GM21526 (cell line): ENCODE measurements around the gene MANF.
"Not testable (repeated sequence)": the region's sequence is repeated elsewhere in the genome, so short reads cannot be mapped to it uniquely, and the experiment has no call there.

ENCODE experiments used
- ATAC-seq: cut with Tn5 transposase; IDR thresholded peaks from one replicate; pipeline ENCODE4 v1.9.1; 2021; ENCODE audit warnings: moderate library complexity; ENCODE audit not compliant: unreplicated experiment, low FRiP score

MANF gene

DNA sequence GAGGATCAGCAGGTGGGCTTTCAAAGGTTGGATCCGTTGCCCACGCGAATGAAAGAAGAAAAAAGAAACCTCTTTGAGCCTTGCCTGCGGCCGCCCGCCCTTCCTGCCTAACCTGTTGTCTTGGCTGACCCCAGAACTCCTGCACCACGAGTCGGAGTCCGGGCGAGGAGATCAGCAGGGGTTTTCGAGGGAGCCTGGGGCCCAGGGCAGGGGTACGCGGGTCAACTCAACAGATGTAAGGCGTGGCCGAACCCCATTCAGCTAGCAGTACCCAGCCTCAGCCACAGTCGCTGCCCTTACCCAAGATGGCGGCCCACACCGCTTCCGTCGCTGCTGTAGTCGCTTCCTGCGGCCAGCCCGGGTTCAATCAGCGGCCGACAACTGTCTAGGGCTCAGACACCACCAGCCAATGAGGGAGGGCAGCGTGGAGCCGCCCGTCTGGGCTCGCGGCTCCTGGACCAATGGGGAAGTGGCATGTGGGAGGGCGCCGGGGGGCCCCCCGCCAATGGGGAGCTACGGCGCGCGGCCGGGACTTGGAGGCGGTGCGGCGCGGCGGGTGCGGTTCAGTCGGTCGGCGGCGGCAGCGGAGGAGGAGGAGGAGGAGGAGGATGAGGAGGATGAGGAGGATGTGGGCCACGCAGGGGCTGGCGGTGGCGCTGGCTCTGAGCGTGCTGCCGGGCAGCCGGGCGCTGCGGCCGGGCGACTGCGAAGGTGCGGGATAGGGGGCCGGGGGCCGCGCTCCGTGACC, at the start of gene MANF:
Gene MANF (plus strand): TSS at position 566 of the 748 bp plus-strand sequence. CDS start 52 bp downstream, at position 618.
- peak; percentile 89 for ATAC-seq

DNA sequence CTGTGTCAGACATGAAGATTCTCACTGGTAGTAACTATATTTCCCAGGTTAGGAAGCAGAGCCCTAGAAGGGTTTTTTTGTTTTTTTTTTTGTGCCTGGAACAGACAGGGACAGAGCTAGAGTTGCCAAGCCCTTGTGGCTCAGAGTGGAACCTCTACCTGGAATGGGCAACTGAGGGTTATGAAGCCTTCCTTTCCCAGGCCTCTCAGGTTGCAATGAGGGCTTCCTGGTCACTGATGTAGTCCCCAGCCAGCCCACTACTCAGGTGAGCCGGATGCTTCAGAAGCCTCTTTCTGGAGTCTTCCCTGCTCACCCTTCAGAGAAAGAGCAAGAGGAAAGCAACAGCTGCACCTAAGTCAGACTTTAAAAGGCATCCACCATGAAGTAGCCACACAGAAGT, 48.8 kb upstream of the MANF start:
- no peak for ATAC-seq

DNA sequence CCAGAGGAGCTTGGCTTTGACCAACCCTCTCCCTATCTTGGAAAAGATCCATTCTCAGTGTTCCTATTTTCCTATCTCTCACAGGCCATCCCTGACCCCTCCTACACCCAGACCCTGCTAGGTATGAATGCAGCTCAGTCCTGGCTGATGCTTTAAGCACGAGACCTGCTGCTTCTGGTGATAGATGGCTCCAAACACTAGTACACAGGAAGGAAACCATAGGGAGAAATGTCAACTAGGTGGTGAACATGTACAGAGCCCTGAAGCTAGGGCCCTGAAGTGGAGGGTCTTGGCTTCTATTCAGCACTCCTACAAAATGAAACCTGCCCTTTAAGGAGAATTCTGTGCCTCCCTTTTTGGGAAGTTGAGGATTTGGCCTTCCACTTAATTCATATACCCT, 47.4 kb upstream of the MANF start:
- ATAC-seq: no peak

DNA sequence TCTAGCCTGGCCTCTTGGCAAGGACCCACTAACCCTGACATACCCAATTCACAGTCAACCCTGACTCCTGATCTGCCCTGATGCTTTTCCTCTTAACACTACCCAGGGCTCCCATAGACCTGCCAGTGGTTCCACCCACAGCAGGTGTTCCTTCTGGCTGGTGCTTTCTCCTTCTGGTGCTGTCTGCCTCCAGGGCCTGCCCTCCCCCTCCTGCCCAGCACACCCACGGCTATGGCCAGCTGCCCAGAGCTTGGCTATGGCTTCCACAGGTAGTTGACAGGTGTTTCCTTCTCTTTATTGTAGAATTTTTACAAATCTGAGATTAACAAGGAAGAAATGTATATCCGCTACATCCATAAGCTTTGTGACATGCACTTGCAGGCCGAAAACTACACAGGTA, 46.5 kb upstream of the MANF start:
- ATAC-seq: no peak

DNA sequence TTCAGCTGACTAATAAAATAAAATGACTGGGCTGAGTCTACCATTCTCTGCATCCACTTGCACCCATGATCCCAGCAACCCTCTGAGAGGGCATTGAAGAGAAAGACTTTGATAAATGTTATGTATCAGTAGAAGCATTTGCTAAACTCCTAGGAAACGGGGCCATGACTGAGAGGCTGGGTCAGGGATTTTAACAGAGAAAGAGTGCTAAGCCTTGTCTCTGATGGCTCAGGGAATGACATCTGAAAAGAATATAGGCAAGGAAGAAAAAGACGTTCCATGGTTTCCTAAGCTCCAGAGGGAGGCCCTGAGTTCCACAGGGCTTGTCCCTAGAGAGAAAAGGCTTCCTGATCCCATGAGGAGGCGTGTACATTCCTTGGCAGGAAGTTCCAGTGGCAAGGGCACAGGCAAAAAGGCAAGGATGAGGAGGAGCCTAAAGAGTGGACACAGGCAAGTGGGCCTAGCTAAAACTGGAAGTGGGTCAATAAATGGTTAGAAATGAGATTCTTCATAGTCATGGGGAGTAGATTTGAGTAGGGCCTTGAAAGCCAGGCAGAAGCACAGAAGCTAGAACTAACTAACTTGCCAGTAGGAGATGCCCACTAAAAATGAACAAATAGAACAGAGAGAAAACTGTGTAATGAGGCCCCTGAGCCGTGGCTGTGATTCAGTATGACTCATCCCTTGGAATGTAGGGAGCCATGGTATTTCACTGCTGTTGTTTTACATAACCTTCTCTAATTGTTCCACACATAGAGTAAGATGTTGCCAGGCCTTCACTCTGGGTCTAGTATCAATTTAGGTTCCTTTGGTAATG, 44.9 kb upstream of the MANF start:
- no peak for ATAC-seq

DNA sequence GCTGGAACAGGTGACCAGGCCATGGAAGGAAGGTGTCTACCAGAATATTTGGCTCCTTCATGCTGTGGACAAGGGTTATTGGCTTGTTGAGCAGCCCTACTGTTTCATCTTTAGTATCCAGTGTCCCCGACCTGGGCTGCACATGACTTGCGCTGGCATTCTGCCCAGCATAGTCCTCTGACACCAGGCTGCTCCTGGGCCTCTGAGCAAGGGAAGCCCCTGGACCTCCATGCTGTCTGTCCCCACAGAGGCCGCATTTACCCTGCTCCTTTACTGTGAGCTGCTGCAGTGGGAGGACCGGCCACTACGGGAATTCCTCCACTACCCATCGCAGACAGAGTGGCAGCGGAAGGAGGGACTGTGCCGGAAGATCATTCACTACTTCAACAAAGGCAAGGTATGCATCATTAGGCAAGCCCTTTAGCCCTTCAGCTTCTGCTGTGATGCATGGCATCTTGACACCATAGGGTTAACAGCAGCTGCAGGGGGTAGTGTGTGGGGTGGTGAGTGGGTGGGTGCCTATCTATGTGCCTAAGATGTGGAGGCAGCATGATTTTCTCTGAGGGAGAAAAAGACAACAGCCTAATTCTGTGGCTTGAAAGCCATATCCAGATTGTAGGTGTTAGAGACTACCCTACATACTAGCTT, 44.0 kb upstream of the MANF start:
- ATAC-seq: no peak

DNA sequence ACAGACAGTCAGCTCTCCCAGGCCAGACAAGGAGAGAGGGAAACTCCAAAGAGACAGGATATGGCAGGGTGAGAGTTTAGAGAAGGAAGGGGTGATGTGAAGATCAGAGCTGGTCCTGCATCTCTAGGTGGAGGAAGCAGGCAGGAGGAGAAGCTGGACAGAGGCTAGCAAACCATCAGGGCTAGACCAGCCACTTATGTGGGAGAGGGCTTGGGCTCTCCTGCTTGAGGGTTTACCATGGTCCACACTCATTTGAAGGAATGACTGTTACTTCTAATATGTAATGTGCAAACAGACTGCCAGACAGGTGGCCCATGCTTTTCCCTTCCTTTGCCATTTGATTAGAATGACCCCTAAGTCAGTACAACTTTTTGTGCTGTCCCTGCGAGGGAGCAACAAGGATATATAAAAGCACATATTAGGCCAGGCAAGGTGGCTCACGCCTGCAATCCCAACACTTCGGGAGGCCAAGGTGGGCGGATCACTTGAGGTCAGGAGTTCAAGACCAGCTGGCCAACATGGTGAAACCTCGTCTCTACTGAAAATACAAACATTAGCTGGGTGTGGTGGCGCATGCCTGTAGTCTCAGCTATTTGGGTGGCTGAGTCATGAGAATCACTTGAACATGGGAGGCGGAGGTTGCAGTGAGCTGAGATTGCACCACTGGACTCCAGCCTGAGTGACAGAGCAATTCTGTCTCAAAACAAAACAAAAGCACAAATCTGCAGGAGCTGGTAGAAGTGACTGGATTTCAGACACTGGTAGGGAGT, 41.0 kb upstream of the MANF start:
- ATAC-seq: no peak

DNA sequence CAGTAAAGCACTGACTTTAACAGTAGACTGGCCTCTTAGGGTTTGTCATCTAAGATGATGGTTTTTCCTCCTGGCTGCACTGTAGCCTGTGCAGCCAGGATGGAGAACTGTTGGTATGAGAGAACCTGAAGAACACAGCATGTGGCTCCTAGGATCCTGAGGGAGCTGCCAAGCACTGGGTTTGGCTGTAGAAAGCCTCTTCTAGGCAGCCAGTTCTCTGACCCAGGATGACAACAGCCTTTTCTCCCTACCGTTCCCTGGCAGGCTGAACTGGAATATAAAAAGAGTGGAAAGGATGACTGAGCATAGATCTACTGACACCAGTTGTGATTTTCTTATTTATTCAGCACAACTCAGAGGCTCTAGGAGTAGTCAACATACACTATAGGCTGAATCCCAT, 34.3 kb upstream of the MANF start:
- ATAC-seq: no peak

DNA sequence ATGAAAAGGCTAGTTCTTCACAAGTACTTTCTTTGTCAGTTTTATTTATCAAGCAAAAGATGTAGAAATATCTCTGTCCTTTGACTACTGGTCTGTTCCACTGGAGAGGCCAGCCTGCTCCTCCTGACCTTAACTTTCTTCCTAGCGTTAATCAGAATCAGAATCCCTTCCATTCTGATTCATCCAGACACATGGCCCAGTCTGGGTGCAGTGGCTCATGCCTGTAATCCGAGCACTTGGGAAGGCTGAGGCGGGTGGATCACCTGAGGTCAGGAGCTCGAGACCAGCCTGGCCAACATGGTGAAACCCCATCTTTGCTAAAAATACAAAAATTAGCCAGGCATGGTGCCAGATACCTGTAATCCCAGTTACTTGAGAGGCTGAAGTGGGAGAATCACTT, 32.0 kb upstream of the MANF start:
- no peak for ATAC-seq

DNA sequence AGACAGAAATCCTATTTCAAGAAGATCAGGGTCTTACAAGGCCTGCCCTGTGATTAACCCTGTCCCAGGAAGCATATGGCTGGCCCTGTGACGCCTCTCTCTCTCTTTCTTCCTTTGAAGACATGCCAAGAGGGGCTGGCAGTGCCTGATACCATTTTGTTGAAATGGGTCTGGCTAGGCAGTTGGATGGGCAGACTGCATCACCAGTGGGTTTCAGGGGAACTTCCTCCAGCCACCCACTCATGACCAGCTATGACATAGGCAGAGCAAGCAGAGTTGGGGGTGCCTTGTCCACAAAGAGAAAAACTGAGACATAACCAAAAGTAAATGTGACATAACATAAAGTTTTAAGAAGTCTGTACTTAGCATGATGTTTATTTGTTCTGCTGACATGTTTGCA, 31.4 kb upstream of the MANF start:
- no peak for ATAC-seq

DNA sequence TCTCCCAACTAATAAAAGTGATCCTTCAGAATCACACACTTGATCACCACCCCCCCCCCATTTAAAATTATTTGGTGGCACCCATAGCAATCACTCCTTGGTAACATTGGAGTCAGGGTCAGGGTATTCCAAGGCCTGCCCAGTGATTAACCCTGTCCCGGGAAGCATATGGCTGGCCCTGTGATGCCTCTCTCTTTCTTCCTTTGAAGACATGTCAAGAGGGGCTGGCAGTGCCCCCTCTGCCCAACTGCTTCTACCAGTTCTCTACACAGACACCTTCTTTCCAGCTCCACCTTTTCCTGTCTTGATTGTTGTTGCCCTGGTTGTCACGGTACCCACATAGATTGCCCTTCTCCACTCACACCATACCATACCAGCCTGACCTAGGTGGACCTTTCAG, 30.9 kb upstream of the MANF start:
- no peak for ATAC-seq

DNA sequence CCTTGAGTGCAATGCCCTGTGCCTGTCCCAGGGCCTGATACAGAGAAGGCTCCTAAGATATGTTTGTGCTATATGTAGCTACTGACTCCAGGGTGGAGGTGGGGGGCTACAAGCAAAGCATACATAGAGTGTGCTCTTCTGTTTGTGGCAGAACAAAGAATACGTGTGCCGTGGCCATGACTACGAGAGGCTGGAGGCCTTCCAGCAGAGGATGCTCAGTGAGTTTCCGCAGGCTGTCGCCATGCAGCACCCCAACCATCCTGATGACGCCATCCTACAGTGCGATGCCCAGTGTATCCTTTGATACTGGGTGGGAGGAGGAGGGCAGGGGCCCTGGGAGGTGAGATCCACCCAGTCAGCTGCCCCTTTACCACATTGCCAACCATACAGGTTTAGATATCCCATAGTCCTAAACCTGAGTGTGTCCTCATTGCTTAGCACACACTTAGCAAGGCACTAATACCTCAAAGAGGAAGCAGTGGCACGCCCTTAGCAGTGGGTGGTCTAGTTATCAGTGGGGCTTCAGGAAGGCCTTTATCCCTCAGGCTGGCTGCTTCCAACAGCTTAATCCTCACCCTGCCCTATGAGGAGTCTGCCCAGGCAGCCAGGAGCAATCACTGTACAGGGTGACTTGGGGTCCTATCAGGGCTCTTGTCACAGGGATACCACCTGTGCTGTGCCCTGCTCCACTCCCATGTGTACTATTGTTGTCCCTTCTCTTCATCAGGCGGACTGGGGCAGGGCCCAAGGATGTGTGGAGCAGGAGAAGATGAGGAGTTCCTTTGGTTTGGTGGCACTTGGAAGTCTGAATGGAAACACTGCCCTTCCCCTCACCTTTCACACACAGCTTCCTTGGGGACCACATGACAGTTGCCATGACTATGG, 30.1 kb upstream of the MANF start:
- ATAC-seq: no peak

DNA sequence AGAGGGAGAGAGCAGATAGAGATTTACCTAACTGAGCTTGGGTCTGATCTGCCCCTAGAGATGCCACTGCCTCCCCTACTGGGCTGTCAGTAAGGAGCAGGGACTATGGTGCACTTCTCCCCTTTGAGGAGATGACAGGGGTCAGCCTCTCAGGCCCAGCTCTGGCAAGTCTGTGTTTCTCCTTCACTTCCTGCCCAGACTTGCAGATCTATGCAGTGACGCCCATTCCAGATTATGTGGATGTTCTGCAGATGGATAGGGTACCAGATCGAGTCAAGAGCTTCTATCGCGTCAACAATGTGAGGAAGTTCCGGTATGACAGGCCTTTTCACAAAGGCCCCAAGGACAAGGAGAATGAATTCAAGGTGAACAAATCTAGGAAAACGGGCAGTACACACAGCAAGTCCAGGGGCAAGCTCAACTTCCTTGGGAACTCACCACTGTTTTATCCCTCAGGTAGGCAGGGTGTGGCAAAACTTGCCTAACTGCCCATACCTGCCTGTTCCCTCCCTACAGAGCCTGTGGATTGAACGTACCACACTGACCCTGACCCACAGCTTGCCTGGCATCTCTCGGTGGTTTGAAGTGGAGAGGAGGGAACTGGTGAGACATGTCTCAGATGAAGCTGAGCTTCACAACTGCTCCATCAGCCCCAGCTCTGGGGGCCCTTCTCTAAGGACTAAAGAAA, 29.1 kb upstream of the MANF start:
- ATAC-seq: no peak

DNA sequence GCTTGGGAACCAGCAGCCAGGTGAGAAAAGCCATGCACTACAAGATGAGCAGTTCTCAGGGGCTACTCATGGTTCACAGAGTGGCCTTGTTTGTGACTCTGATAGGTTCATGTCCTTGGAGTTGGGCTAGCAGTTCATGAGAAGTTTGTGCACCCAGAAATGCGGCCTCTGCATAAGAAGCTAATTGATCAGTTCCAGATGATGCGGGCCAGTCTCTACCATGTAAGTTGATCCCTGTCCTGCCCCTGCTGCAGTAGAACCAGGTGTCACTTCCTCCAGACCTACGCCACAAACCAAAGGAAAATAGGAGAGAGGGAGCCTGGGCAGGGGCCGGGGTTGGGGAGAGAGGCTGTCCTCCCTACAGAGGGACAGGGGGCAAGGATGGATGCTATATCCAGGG, 27.2 kb upstream of the MANF start:
- no peak for ATAC-seq

DNA sequence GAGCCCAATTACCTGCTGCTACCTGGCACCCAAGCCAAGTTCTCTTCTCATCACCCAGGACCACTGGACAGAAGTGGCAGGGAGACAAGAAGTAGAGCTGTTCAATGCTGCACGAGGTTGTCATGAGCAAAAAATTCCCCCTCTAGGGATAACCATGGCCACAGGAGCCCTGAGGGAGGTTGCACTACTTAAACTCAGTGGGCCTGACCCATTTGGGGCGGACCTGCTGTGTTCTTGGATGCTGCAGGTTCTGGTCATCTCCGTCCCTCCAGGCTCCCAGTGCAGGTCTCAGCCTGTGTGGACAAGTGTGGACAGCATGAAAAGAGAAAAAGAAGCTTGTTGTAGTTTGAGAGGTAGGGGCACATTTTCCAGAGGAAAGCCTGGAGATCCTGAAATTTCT, 26.1 kb upstream of the MANF start:
- ATAC-seq: no peak

DNA sequence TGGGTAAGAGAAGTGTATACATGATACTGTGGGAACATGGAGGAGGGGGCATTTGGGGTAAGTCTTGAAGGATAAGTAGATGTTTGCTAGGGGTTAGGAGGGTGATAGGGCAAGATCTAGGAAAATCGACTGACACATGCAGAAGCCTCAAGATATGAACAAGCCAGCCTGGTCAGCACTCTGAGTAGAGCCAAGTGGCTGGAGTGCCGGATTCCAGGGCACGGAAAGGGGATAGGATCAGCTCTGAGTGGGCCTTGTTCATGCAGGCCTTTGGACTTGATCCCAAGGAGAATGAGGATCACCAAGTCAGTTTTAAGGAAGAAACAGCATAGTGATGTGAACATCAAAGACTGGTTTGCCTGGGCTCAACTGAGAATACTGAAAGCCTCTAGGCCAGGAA, 24.3 kb upstream of the MANF start:
- ATAC-seq: no peak

DNA sequence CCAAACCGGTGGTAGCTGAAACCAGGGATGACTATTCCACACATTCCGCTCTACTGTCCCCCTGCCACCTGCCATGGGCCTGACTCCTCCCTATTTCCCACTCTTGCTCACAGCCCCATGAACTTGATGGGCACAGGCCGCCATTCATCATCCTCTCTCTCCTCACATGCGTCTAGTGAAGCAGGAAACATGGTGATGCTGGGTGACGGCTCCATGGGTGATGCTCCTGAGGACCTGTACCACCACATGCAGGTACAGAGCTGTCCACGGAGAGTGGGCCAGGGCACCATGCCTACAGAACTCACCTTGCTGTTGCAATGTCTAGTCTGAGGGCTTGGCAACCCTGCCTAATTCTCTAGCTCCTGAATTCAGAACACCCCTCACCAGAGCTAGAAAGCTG, 23.3 kb upstream of the MANF start:
- ATAC-seq: no peak

DNA sequence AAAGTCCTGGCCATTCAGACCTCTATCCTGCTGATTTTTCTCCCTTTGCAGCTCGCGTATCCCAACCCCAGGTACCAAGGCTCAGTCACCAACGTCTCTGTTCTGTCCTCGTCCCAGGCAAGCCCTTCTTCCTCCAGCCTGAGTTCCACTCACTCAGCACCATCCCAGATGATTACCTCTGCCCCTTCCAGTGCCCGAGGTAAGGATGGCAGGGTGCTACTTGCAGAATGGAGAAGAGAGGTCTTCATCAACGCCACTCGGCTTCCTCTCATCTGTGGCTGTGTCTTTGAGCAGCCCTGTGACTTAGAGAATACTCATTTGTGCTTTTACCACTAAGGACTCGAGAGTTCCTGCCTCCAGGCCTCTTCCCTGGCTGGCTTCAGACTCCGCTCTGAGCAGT, 22.6 kb upstream of the MANF start:
- ATAC-seq: no peak

DNA sequence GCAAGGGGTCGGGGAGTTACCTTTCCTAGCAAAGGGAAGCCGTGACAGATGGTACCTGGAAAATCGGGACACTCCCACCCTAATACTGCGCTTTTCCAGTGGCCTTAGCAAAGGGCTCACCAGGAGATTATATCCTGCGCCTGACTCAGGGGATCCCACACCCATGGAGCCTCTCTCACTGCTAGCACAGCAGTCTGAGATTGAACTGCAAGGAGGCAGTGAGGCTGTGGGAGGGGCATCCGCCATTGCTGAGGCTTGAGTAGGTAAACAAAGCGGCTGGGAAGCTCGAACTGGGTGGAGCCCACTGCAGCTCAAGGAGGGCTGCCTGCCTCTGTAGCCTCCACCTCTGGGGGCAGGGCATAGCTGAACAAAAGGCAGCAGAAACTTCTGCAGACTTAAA, 16.8 kb upstream of the MANF start:
- not testable (repeated sequence) for ATAC-seq
